Kidney glomerular epithelial cell (primary cell): ENCODE data around the gene MARK3.
A peak's percentile ranks its signal among the peaks of the same experiment; 100 is the strongest.

Experiments used
- DNase-seq: peaks from one replicate; lab custom pipeline; 2025; lab: John Stamatoyannopoulos, UW

The MARK3 gene

DNA sequence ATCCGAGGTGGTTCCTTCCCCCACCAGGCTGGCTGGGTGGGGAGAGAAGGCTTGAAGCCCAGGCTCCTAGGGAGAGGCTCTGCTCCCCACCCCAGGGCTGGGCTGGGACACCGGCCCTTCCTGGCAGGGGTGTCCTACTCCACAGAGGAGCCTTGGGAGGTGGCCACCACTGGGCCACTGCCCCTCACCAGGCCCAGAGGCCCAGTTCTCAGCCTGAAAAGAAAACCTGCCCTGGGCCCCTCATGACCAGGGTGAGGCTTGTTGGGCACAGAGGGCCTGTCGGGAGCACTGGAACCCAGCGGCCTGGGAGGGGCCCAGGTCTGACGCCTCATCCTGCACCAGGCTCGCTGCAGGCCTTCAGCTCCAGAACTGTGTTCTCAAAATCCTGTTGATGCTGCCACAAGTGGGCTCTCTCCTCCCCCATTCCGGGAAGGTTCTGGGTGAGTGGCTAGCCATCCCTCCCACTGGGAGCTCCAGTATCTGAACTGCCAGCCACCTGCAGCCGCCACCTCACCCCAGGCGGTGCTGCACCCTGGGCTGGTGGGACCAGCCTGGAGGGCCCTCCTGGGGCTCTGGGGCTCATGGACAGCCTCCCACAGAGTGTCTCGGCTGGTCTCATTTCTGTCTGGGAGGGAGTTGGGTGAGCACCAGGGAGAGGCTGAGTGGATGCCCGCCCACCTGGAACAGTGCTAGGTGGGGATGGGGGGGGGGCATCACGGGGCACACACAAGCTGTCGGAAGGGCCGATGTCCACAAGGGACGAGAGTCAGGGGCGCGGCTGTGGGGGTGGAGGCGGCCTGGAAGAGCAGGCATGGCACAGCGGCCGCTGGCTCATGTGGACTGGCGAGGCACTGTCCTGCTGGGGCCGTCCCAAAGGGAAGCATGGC, 165.5 kb downstream of the MARK3 start:
- peak; percentile 52 for DNase-seq

DNA sequence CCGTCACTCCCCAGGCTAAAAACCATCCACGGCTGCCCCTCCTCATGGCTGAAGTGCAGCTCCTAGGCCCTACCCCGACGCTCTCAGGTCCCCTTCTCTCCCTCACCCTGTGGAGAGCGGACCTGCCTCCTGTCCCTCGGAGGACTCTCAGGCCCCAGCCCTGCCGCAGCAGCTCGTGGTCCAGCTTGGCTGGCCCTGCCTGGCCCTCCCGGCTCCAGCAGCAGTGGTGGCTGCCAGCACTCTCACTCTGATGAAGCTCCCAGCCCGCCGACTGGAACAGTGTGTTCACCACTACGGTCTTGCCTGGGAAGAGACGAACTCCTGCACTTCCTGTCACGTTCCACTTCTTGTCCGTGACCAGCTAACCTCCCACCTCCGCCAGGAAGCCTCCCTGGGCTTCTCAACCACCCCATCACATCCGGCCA, 166.1 kb downstream of the MARK3 start:
- DNase-seq: no peak

DNA sequence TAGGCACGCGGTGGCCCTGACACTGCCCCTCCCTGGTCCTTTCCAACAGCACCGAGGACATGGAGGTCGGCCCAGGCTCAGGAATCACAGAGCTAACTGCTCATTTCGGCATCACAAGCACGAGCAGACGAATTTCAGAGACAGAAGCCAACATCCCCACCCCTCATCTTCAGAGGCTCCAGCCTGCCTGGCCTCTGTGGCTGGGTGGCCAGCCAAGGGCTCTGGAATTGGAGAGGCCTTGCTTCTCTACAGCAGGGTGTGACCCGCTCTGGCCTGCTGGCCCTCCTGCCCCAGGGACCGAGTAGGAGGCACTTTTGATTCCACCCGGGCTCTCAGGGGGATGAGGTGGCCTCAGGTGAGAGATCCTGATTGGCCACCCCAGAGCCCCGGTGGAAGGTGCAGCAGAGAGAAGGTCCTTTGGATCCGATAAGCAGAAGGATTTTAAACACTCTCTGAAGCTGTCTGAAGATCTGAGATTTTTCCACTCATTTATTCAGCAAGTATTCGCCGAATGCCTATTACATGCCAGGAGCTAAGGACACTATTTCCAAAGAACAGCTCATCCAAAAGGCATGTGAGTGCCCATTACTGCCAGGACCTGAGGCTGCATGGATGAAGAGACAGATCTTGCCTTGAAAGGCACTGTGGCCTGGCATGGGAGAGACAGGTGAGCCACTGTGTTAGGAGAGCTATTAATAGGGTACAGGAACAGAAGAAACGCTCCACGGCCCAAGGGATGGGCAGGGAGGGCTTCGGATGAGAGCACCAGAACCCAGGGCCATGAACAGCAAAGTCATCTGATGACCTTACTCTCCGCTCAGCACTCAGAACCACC, 167.0 kb downstream of the MARK3 start:
- DNase-seq: peak; percentile 89

DNA sequence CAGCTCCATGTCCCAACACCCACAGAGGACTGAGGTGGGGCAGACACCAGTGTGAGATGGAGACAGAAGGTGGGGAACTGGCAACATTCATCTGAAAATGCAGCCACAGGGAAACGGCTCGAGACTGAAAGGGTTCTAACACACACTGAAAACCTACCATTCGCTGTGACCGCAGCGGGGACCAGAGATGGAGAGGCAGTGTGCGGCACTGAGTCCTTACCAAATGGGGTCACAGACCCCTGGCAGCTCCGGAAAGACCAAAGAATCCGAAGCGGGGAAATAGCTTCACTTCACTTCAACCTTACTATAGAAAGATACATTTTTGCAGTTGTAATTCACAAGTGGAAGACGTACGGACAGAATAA, 167.6 kb downstream of the MARK3 start:
- DNase-seq: no peak
